ENCODE measurements around the gene RUBCN. TPM values are rescaled to one million over a fixed set of nuclear protein-coding genes. Genes with fewer than 3 reads are reported as not detected.

The RUBCN gene
- total RNA-seq, 2 donors from 2014 or later = 32.3 to 32.7 TPM

DNA sequence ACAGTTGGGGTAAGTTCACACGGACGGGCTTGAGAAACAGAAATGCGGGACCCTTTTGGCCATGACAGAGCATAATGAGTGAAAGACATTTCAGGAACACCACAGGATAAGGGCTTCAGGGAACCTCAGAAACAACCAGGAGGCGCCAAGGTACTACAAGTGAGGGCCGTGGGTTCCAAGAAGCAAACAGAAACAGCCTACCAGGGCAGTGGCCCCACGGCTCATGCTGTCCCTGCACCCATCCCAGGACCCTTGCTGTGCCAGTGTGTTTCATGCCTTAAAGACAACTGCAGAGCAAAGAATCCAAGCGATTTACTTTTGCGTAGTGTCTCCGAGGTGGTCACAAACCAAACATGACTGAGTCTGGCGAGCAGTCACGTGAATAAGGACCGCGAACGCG lies 54.0 kb downstream of the RUBCN start:
- Histone ChIP-seq H3K4me3 (no peak overlapping the region), H3K36me3 (peaks cover 53% of the 10 kb centered on the region), H3K9me3 (no peaks in the 10 kb centered on the region), H3K4me1 (no peaks in the 10 kb centered on the region), H3K27me3 (no peaks in the 10 kb centered on the region), H3K27ac (no peak overlapping the region)
- no peak for TF ChIP-seq CTCF (IDR thresholded peaks at IDR 0.05)
- DNase-seq (ENCODE audit: low spot score) = no peak

DNA sequence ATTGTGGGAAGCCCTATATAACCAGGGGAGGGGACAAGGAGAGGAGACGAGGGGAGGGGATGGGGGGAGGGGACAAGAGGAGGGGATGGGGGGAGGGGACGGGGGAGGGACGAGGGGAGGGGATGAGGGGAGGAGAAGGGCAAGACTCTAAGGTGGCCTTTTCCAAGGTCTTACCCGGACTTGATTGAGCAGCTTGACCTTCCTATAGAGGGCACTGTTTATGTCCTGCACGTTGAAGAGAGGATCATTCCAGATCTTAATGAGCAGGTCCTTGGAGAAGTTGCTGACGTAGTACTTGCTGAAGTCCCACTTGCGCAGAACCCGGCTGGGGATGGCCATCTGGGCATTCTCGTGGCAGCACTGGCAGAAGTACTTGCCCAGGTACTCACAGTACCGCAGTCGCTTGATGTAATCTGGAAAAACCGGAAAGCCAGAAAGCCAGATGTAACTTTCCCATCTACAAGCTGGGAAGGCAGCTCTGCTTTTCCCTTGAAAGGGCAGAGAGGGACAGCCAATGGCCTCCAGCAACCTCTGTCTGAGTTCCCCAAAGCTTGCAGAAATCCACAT lies 55.7 kb downstream of the RUBCN start:
- H3K4me1 ChIP-seq = peaks cover 0 to 7% of the 10 kb centered on the region in 2 donors
- DNase-seq (ENCODE audit: low spot score) = no peak
- H3K9me3 ChIP-seq = no peaks in the 10 kb centered on the region
- TF ChIP-seq CTCF (IDR thresholded peaks at IDR 0.05) = no peak
- no peaks in the 10 kb centered on the region for H3K27me3 ChIP-seq
- H3K4me3 ChIP-seq = no peak overlapping the region
- H3K36me3 ChIP-seq = peaks cover 60% of the 10 kb centered on the region
- no peak overlapping the region for H3K27ac ChIP-seq

- no peak for DNase-seq (ENCODE audit: low spot score)
- peaks cover 49% of the 10 kb centered on the region for H3K36me3 ChIP-seq
Measured at GRCh38 chr3:197675951-197676350, 60.8 kb downstream of the RUBCN start.

GRCh38 chr3:197675563-197675860 lies 61.2 kb downstream of the RUBCN start:
- Histone ChIP-seq H3K27me3 (no peaks in the 10 kb centered on the region), H3K9me3 (no peaks in the 10 kb centered on the region), H3K36me3 (peaks cover 46% of the 10 kb centered on the region), H3K27ac (no peak overlapping the region), H3K4me3 (no peak overlapping the region), H3K4me1 (peaks cover 0 to 7% of the 10 kb centered on the region in 2 donors)
- DNase-seq (ENCODE audit: low spot score) = no peak
- no peak for TF ChIP-seq CTCF (IDR thresholded peaks at IDR 0.05)

More at GRCh38 chr3:197675951-197676350, 60.8 kb downstream of the RUBCN start:
- Histone ChIP-seq H3K27ac (no peak overlapping the region), H3K27me3 (no peaks in the 10 kb centered on the region), H3K4me3 (no peak overlapping the region), H3K4me1 (peaks cover 0 to 7% of the 10 kb centered on the region in 2 donors), H3K9me3 (no peaks in the 10 kb centered on the region)
- no peak for TF ChIP-seq CTCF (IDR thresholded peaks at IDR 0.05)

DNA sequence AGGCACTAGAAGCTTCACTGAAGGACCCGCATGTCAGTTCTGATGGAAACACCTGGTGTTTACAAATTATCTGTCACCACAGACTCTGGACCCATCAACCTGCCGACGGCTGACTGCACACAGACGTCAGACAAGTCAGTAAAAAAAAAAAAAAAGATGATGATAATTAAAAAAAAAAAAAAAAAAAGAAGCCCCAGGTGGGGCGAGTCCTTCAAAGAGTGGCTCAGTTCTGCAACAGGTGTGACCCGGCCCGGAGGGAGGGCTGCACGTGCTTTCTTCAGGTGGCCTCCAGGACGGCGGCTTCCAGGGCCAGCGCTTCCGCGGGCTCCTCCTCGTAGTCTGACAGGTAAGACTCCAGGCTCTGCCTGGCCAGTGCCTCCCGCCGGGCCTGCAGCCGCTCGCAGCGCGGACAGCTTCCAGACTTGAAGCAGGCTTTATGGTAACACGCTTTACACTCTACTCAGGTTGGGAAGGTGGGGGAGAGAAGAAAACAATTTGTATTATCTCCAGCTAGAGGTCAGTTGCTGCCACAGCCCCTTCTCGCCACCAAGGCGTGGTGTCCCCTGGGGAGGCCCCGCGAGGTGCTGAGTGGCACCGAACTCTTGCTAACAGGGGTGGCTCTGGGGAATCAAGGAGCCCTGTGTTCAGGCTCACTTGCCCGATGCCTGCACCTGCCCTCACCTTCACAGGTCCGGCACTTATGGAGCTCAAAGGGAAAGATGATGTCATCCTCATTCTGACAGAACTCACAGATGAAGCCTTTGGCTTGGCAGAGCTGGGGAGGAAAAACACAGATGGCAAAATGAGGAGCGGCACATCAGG lies 61.8 kb downstream of the RUBCN start:
- DNase-seq (ENCODE audit: low spot score) = no peak
- Histone ChIP-seq H3K27me3 (no peaks in the 10 kb centered on the region), H3K9me3 (no peaks in the 10 kb centered on the region), H3K36me3 (peaks cover 42% of the 10 kb centered on the region), H3K4me1 (peaks cover 0 to 7% of the 10 kb centered on the region in 2 donors), H3K4me3 (no peak overlapping the region), H3K27ac (no peak overlapping the region)
- TF ChIP-seq CTCF (IDR thresholded peaks at IDR 0.05) = no peak
